ENCODE data around the gene S100A8. TPM values are rescaled to one million over a fixed set of nuclear protein-coding genes. Genes with fewer than 3 reads are reported as not detected.

The S100A8 gene
- total RNA-seq, 2 donors from 2014 or later = 1.5 to 5.6 TPM

- intact Hi-C loops (cut with DNase I) = no loop called here
- Histone ChIP-seq H3K27ac (no peak overlapping the region), H3K4me1 (replicated peaks) (no peaks in the 10 kb centered on the region), H3K27me3 (replicated peaks; ENCODE audit: insufficient read depth) (no peaks in the 10 kb centered on the region), H3K36me3 (no peaks in the 10 kb centered on the region), H3K4me3 (no peak overlapping the region), H3K9me3 (no peaks in the 10 kb centered on the region)
- 90% methylated on average over 14 of the region's 14 CpGs for WGBS
- TF ChIP-seq, protein P1, sequence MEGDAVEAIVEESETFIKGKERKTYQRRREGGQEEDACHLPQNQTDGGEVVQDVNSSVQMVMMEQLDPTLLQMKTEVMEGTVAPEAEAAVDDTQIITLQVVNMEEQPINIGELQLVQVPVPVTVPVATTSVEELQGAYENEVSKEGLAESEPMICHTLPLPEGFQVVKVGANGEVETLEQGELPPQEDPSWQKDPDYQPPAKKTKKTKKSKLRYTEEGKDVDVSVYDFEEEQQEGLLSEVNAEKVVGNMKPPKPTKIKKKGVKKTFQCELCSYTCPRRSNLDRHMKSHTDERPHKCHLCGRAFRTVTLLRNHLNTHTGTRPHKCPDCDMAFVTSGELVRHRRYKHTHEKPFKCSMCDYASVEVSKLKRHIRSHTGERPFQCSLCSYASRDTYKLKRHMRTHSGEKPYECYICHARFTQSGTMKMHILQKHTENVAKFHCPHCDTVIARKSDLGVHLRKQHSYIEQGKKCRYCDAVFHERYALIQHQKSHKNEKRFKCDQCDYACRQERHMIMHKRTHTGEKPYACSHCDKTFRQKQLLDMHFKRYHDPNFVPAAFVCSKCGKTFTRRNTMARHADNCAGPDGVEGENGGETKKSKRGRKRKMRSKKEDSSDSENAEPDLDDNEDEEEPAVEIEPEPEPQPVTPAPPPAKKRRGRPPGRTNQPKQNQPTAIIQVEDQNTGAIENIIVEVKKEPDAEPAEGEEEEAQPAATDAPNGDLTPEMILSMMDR (IDR thresholded peaks at IDR 0.05) = no peak
- no peak for TF ChIP-seq POLR2AphosphoS5 (IDR thresholded peaks at IDR 0.05)
- no peak for TF ChIP-seq POLR2A (IDR thresholded peaks at IDR 0.05)
- DNase-seq (ENCODE audit: low spot score) = peak; percentile 1
These were observed 45.4 kb downstream of the S100A8 start for GRCh38 chr1:153345187-153346076.

GRCh38 chr1:153344718-153345025 lies 46.2 kb downstream of the S100A8 start:
- Histone ChIP-seq H3K4me3 (no peak overlapping the region), H3K36me3 (no peaks in the 10 kb centered on the region), H3K27me3 (replicated peaks; ENCODE audit: insufficient read depth) (no peaks in the 10 kb centered on the region), H3K27ac (no peak overlapping the region), H3K4me1 (replicated peaks) (no peaks in the 10 kb centered on the region), H3K9me3 (no peaks in the 10 kb centered on the region)
- WGBS = 53% methylated on average over 3 of the region's 3 CpGs
- TF ChIP-seq POLR2AphosphoS5 (IDR thresholded peaks at IDR 0.05) (no peak), POLR2A (IDR thresholded peaks at IDR 0.05) (no peak)
- TF ChIP-seq, protein P1 (IDR thresholded peaks at IDR 0.05) = no peak
- peak; percentile 1 for DNase-seq (ENCODE audit: low spot score)
- intact Hi-C loops (cut with DNase I) = no loop called here

DNA sequence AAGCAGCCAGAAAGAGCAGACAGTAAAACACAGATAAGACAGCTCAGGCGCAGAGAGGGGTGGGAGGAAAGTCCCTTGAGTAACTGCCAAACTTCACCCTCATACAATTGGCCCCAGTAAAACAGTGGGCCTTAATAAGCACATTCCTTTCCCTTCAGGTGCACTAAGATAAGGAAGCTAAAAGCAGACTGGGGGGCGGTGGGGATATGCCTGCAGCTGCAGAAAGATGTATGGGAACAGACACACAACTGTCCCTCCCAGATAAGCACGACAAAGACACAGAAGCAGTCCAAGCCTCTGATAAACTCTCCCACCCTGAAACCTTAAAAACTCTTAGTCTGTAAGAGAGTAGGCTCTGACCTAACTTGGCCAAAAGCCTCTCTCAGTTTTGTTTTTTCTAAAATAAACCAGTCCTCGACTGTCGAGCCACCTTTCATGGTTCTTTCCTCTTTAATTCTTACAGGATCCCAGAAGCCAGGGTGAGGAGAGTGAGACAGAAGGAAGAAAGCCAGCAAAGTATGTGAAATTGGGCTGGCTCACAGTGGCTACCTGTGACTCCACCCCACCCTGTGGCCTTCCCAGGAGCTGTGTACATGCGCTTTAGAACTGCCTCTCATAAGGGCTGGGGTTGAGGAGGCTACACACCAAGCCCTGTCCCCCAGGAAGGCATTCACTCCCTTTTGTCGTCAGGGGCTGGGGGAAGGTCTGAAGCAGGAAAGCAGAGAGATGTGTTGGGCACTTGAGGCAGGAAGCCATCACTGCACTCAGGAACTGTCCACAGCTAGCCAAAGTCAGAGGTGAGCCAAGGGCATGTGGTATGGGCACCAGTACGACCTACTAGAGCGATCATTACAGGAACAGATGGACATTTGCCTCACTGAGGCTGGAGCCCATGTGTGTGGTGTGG lies 46.8 kb downstream of the S100A8 start:
- Histone ChIP-seq H3K27ac (no peak overlapping the region), H3K9me3 (no peaks in the 10 kb centered on the region), H3K36me3 (no peaks in the 10 kb centered on the region), H3K27me3 (replicated peaks; ENCODE audit: insufficient read depth) (no peaks in the 10 kb centered on the region), H3K4me3 (no peak overlapping the region), H3K4me1 (replicated peaks) (no peaks in the 10 kb centered on the region)
- peak; percentile 2 for DNase-seq (ENCODE audit: low spot score)
- TF ChIP-seq POLR2AphosphoS5 (IDR thresholded peaks at IDR 0.05) (no peak), POLR2A (IDR thresholded peaks at IDR 0.05) (no peak)
- TF ChIP-seq, protein P1 (IDR thresholded peaks at IDR 0.05) = no peak
- WGBS = 41% methylated on average over 9 of the region's 9 CpGs
- intact Hi-C loops (cut with DNase I) = no loop called here

DNA sequence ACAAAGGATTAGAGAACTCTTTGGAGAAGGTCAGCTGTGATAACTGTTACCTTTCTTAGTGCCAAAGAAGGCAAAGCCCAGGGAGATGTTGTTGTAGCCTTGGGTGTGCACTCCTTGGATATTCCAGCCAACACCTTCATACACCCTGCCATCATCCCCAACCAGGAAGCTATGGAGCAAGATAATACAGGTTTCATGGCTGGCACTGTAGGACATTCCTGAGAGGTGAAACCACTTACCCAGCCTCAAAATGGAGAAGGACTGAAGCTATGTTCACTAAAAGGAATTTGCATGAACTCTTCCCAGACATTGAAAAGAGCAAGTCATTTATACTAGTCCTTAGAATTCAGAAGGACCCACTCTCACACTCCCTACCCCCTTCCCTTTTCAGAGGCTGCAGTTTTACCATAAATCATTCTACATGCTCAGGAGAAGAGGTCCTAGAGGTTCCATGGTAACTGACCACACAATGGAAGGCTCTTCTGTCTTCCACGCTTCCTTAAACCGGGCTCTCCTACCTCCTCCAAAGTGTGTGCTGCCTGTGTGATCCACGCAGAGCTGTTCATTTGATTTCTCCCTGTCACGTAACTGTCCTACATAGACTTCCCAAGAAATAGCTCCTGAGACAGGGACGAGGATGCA lies 47.7 kb downstream of the S100A8 start:
- no peak for TF ChIP-seq POLR2AphosphoS5 (IDR thresholded peaks at IDR 0.05)
- TF ChIP-seq, protein P1 (IDR thresholded peaks at IDR 0.05) = no peak
- no peak for TF ChIP-seq POLR2A (IDR thresholded peaks at IDR 0.05)
- 29% methylated on average over 5 of the region's 5 CpGs for WGBS
- intact Hi-C loops (cut with DNase I) = no loop called here
- H3K4me1 ChIP-seq (replicated peaks) = no peaks in the 10 kb centered on the region
- no peaks in the 10 kb centered on the region for H3K9me3 ChIP-seq
- no peak for DNase-seq (ENCODE audit: low spot score)
- H3K36me3 ChIP-seq = no peaks in the 10 kb centered on the region
- H3K4me3 ChIP-seq = no peak overlapping the region
- no peak overlapping the region for H3K27ac ChIP-seq
- no peaks in the 10 kb centered on the region for H3K27me3 ChIP-seq (replicated peaks; ENCODE audit: insufficient read depth)
